ENCODE results near the gene GALK2.

DNA sequence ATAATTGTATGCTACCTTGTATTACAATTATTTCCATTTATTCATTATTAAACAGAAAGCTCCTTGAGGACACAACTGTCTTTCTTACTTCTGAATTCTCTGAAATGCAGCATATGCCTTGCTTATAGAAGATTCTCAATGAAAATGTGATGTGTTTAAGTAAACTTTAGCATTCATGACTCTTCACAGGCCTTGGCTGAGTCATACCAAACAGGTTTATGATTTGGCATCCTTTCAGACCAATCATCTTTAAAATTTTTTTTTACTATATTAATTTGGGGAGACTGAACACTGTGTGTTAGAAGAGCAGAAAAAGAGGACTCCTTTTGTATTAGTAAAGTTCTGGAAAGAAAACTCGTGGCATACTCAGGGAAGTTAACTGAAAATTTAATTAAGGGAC lies 6.4 kb upstream of the GALK2 start:
- TF ChIP-seq, protein P1, sequence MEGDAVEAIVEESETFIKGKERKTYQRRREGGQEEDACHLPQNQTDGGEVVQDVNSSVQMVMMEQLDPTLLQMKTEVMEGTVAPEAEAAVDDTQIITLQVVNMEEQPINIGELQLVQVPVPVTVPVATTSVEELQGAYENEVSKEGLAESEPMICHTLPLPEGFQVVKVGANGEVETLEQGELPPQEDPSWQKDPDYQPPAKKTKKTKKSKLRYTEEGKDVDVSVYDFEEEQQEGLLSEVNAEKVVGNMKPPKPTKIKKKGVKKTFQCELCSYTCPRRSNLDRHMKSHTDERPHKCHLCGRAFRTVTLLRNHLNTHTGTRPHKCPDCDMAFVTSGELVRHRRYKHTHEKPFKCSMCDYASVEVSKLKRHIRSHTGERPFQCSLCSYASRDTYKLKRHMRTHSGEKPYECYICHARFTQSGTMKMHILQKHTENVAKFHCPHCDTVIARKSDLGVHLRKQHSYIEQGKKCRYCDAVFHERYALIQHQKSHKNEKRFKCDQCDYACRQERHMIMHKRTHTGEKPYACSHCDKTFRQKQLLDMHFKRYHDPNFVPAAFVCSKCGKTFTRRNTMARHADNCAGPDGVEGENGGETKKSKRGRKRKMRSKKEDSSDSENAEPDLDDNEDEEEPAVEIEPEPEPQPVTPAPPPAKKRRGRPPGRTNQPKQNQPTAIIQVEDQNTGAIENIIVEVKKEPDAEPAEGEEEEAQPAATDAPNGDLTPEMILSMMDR (IDR thresholded peaks at IDR 0.05; ENCODE audit: poor library complexity) = no peak
- TF ChIP-seq EZH2phosphoT487 (IDR thresholded peaks at IDR 0.05; ENCODE audit: low read depth, severe bottlenecking, unreplicated experiment) = no peak

Measured in hepatocyte (in vitro differentiated cells).